Measurements from ENCODE around the gene CEBPZ.
"Not testable (repeated sequence)": the region's sequence is repeated elsewhere in the genome, so short reads cannot be mapped to it uniquely, and the experiment has no call there.

Gene CEBPZ

DNA sequence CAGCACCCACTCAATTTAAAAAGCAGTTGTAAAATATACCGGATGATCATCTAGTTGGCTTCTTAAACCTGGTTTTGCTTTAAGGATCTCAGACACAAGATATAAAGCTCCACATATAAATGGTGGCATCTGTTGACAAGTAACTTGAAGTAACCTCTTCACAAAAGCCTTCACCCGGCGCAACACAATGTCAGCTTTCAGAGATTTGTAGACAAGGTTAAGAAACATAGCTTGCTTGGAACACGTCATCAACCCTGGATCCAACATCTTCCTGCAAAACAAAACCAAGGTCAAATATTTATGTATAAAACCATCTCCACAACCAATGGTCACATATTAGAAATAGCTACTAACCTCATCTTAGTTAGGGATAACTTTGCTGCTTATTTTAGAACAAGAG lies 8.3 kb downstream of the CEBPZ start:
- DNase-seq, result no peak

DNA sequence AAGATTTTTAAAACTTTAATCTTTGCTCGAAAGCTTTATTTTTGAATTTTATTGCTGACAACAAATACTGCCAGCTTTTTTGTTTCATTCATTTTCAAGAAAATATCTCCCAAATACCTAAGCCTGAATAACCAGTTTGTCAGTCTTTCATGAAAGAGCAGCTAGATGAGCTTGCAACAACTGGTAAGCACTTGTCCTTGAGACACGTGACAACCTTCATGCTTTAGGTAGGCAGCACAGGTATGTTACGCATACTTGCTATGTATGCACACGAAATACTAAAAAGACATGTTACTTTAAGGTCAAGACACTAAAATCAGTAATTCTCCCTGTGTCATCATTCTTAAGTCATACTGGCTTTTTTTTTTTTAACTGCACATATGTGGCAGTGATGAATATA lies 12.3 kb downstream of the CEBPZ start:
- no peak for DNase-seq

DNA sequence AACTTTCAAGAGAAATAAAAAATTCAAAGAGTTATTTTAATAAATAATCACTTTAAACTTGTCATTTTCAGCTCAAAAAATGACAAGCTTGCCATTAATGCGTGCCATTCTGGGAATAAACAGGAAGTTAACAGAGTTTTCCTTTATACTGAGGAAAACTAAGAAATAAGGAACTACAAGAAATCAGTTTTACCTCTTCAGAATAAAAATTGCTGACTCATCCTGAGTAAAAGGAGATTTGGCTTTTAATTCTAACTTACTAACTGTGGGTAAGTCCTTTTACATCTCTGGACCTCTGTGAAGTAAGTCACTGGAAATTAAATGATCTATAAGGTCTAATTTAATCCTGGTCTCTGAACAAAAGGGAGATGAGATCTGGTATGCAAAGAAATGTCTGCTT lies 16.1 kb downstream of the CEBPZ start:
- no peak for DNase-seq

- no peak for DNase-seq
Measured at GRCh38 chr2:37211939-37212338, 19.5 kb downstream of the CEBPZ start.

- DNase-seq, result no peak
Measured at GRCh38 chr2:37211212-37211611, 20.2 kb downstream of the CEBPZ start.

DNA sequence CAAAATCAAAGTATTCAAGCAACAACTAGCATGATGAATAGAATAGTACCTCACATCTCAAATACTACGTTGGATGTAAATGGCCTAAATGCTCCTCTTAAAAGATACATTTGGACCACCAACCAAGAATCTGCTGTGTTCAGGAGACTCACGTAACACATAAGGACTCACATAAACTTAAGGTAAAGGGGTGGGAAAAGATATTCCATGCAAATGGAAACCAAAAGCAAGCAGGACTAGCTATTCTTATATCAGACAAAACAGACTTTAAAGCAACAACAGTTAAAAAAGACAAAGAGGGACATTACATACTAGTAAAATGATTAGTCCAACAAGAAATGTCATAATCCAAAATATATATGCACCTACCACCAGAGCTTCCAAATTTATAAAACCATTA lies 24.6 kb downstream of the CEBPZ start:
- not testable (repeated sequence) for DNase-seq

- DNase-seq, result no peak
Measured at GRCh38 chr2:37205689-37206341, 25.6 kb downstream of the CEBPZ start.

GRCh38 chr2:37205071-37205661 lies 26.2 kb downstream of the CEBPZ start:
- not testable (repeated sequence) for DNase-seq

GRCh38 chr2:37203708-37204107 lies 27.7 kb downstream of the CEBPZ start:
- no peak for DNase-seq

DNA sequence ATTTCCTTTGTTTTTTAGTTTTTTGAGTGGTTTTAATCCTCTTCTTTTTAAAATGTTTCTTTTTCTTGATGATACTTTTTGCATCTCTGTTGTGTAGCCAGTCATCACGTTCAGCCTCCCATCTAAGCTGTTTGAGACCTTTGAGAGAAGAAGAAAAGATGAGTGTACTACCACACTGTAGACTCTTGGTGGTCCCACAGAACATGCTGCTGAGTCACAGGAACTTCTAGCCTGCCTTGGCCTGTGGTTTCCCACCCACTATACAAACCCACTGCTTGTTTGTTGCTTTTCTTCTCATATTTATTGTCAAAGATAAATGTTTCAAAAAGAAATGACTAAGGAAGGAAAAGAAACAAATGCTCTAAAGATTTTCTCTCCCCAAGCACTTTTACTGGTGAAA lies 29.6 kb downstream of the CEBPZ start:
- DNase-seq, result no peak

DNA sequence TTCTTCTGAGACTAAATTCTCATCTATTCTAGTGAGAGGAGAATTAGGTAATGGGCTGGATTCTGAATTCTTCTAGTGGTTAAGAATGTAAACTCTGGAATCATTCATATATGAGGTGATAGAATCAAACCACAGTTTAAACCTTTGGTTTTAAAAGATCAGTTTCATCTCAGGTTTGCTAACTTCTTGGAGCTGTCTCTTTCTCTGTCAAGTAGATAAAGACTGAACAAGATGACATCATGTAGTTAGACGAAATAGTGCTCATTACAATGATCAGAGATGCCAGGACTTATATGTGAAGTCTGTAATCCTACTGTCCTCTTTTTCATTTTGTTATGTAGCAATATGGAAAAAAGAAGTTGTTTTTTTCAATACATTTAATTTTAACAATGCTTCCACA lies 30.2 kb downstream of the CEBPZ start:
- no peak for DNase-seq

GRCh38 chr2:37198681-37199065 lies 32.7 kb downstream of the CEBPZ start:
- DNase-seq, result no peak

DNA sequence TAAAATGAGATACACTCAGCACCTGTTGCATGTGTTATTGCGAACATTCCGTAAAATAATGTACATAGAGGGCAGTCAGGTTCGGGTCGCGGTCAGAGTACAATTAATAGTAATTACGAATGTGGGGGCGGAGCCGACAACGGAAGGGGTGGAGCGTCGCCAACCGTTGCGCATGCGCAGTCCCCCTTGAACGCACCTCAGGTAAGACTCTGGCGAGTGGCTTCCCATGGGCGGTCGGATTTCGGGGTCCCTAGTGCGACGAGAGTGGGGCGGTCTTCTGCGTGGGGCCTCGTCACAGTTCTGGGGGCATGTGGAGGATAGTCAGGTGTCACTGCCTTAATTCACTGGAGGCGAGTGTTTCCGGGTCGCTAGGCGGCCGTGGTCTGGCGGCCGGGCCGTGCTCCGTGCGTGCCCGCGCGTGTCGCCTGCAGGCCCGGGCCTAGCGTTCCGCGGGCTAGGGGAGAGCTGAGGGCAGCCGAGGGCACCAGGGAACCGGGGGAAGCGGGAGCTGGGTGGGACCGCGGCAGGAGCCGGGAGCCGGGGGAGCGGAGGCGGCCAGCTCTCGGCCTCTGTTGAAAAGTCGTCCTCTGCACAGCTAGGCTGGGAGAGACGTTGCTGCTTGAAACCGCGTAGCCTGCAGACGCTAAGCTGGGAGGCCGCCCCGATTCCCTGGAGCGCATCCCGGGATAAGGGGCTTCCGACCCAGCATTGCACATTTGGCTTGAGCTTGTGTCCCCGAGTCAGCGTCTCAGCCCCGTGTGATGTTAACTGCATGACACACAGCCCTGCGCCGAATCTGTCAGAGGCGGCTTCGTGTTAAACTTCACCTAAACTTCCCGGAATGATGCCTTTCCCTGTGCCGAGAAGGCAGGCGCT lies 34.8 kb downstream of the CEBPZ start, which contains the start of gene CEBPZOS:
TSS of gene CEBPZOS (plus strand) at position 177 of the 876 bp plus-strand sequence. CDS start 3,209 bp downstream, outside the sequence.
- peak; percentile 96 for DNase-seq

- DNase-seq, result not testable (repeated sequence)
Measured at GRCh38 chr2:37195862-37196319, 35.5 kb downstream of the CEBPZ start.

GRCh38 chr2:37192551-37192950 lies 38.8 kb downstream of the CEBPZ start:
- DNase-seq, result no peak

- DNase-seq, result no peak
Measured at GRCh38 chr2:37191747-37192146, 39.6 kb downstream of the CEBPZ start.

GRCh38 chr2:37191253-37191652 lies 40.1 kb downstream of the CEBPZ start:
- no peak for DNase-seq

GRCh38 chr2:37190290-37190689 lies 41.1 kb downstream of the CEBPZ start:
- no peak for DNase-seq

GRCh38 chr2:37189452-37190153 lies 41.8 kb downstream of the CEBPZ start:
- no peak for DNase-seq

DNA sequence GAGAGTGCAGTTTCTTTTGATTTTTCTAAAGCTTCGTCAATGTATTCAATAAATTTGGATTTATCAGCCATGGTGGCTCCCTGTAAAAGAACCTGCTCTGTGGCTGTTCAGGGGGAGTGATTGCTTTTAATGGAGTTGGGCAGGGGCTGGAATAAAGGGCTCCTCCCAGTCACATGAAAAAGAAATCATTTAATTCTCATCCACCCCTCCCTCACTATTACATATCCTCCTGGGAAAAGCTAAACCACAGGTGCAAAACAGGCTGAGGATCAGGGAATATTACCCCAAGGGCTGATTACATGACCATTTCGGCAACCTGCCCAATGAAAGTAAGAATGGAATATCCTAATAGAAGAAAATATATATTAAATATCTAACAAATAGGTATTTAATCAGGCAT lies 42.8 kb downstream of the CEBPZ start, which contains the start of gene SULT6B1:
TSS of gene SULT6B1 (minus strand) at position 101 of the 400 bp plus-strand sequence. CDS start at position 71, 30 bp downstream.
- DNase-seq, result no peak

GRCh38 chr2:37181726-37182684 lies 49.4 kb downstream of the CEBPZ start:
- no peak for DNase-seq

DNA sequence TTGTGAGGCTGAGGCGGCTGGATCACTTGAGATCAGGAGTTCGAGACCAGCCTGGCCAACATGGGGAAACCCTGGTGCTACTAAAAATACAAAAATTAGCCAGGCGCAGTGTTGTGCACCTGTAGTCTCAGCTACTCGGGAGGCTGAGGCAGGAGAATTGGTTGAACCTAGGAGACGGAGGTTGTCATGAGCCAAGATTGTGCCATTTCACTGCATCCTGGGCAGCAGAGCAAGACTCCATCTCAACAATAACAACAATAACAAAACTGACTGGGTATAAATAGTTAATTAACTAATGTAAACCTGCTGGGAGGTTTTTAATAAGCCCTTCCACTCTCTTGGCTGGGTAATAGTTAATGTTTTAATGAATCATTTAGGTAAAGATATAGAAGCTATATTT lies 50.8 kb downstream of the CEBPZ start:
- DNase-seq, result no peak
